GM19455 (cell line): ENCODE measurements around the gene GADD45G.

Experiments
- ATAC-seq: cut with Tn5 transposase; IDR thresholded peaks from one replicate; pipeline ENCODE4 v1.9.1; 2021; ENCODE audit not compliant: unreplicated experiment

Gene GADD45G

DNA sequence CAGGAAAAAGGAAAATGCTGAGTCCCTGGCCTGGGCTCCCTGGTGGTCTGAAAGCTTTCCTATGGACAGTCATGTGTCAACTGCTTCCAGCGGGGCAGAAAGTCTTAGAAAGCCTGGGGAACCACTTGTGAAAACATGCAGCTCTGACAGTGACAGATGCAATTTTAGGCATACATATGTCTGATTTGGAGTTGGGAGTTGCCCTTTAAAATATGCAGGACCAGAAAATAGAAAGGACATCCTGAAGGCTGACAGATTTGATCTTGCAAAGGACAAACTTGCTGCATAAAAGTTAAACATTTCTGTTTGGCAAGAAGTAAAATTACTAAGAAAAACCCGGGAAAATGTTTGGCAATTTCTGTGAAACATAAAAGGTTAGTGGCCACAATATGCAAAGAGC, 23.8 kb downstream of the GADD45G start:
- no peak for ATAC-seq

DNA sequence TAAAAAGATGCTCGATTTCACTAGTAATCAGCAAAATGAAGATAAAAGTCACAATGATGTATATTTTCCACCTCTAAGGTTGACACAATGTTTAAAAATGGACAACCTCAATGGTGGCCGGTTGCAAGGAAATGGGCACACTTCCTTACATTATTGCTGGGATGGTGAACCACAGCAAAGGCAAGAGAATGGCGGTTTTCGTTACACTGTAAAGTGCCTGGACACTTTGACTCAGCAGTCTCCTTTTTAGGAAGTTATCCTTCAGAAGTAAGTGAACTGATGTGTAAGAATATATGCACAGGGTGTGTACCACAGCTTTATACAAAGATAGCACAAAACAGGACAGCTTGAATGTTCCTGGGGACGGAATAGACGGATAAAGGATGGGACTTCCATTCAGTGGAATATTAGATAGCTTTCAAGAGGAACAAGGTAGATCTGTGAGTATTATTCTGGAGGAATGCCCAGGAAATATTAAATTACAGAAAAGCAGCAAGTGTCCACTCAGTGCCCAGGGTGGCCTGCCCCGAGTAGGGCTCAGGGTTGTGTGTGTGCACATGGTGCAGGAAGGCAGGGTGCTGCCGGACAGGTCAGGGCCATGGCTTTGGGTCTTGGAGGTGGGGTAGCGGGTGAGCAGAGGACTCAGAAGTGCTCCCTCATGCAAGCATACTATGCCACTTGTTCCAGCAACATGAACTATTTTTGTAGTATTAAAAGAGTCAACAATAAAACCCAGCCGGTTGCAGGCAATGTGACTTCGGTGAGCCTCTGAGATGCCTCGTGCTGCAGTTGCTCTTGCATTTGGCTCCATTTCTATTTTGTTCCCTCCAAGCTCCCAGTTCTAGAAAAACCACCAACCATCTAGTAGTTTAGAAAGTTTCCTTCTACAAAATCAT, 24.5 kb downstream of the GADD45G start:
- ATAC-seq, result no peak

DNA sequence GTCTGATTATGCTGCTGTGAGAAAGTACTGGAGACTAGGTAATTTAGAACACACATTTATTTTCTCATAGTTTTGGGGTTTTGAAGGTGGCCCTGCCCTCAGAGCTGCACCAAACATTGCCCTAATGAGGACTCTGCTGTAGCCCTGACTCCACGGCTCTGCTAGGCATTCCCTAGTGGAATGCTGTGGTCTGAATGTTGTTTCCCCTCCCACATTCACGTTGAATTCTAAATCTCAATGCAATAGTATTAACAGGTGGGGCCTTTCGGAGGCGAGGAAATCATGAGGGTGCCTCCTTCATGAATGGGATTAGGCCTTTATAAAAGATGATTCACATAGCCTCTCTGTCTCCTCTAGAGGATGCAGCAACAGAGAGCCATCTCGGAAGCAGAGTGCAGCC, 25.7 kb downstream of the GADD45G start:
- ATAC-seq, result no peak

DNA sequence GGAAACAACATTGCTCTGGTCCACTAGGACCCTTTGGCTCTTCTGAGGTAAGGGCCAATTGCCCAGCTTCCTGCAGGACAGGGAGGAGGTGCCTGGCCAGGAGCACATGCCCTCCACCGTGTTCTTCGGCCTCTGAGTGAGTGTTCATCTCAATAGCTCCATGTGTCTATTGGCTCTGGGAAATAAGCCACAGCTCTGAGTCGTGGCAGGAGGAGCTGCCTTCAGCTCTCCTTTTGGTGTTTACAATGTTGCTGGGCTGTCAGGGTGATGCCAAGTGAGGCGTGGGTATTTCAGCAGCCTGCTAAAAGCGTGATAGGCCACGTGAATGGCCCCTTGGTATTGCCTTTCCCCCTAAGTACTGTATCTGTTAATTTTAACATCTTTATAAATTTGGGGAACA, 26.6 kb downstream of the GADD45G start:
- ATAC-seq, result no peak

DNA sequence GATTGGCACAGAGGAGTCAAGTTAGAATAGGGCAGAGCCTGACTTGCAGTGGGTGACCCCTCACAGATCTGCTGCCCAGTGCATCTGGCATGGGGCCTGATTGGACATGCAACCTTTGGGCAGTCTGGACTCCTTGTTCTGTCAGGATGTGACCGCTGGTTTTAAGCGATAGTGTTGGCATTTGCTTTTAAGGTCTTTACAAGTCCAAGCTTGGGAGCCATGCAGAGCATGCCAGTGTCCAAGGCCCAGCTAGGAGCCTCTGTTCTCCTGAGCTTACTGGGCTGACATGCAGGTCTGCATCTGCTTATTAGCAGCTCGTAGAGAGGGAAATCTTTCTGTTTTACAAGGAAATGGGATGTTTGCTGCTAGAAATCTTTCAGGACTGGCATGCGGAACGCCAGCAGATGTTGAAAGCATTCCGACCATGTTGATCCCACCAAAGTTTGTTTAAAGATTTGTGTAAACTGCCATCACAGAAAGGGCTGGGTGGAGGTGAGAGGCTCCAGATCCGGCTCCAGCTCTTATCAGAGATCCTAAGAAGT, 27.5 kb downstream of the GADD45G start:
- ATAC-seq, result no peak

DNA sequence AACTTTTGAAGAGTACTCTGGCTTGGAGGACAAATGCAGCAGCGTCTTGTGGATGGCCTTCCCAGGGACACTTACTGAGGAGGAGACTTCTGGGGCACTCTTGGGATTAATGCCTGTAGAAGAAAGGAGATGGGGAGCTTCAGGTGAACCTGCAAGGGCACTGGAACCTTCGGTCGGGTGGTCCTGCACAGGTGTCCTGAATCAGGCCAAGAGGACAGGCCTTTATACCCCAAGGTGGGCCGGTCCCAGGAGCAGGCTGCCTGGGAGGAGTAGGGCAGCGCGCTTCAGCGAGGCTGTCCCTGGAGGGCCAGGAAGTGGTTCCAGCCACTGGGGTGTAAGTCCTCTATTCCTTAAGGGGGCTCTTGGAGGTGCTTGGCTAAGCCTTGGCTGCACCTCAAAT, 27.9 kb downstream of the GADD45G start:
- no peak for ATAC-seq

DNA sequence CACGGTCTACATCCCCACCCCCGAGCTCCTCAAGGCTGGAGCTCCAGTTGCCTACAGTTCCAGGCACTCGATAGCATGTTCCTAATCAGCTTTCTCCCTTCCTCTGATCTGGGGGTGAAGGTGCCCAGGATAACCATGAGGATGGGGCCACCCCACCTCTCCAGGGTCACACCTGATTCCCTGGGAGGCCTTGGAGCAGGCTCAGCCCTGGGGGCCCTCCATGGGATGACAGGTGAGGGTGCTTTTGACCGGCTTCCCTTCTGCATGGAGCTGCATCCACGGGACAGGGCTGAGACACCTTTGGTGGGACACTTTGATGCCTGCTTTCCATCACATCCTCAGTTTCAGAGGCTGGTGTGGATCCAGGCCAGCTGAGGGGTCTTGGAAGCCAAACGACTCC, 28.6 kb downstream of the GADD45G start:
- no peak for ATAC-seq

DNA sequence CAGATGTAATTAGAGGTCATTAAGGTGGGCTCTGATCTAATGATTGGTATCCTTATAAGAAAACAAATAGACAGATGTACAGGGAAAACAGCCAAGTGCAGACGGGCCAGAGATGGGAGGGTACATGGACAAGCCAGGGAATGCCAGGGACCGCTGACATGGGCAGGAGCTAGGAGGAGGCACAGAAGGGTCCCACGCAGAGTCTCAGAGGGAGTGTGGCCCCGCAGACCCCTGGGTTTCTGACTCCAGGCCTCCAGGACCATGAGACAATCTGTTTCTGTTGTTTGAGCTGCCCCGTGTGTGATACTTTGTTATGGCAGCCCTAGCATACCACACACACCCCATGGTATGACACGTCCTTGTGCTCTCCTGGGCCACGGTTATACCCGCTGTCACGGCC, 29.1 kb downstream of the GADD45G start:
- no peak for ATAC-seq

DNA sequence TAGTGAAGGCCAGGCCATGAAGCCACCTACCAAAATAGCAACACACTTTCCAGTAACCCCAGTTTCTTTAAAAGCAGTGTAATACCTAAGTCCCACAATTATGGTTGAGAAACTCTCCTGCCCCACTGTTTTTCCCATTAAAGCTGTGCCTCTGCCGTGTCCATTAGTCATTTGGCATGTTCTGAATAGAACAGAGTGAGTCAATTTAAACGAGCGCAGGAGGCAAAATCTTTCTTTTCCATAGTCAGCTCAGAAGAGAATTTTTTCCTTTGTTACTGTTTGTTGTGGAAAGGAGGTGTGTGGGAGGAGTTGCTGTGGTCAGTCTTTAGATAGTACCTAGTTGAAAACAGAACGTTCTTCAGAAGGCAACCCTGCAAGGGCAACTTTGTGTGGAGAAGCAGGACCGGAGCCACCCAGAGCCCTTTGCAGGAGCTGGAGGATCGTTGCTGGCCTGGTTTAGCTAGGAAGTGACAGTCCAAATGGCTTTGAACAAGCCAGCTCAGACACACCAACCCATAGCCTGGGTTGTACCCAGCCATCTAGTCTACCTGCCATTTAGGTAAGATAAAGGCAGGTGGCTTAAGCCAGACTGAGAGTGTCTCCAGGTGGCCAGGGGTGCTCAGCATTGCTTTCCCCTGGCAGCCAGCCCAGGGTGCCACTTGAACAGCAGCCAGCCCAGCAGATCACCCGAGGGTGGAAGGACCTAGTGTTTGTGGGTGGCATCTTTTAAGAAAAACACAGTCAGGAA, 30.4 kb downstream of the GADD45G start:
- ATAC-seq, result no peak

DNA sequence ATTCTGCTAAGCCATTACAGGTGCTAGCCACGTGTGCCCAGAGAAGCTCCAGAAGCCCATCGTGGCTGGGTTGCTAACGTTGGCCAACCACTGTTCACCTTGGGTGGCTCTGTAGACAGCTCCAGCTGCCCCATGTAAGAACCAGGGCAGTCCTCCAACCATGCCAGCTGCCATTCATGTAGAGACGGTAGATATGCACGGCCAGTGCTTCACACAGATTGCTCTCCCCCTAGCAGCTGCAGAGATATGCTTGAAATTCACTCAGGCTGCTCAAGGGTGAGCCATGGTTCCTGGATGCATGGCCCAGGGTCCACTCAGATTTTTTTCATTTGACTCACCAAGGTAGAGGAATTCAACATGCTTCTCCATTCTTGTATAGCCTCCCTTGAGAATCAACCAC, 31.0 kb downstream of the GADD45G start:
- no peak for ATAC-seq

DNA sequence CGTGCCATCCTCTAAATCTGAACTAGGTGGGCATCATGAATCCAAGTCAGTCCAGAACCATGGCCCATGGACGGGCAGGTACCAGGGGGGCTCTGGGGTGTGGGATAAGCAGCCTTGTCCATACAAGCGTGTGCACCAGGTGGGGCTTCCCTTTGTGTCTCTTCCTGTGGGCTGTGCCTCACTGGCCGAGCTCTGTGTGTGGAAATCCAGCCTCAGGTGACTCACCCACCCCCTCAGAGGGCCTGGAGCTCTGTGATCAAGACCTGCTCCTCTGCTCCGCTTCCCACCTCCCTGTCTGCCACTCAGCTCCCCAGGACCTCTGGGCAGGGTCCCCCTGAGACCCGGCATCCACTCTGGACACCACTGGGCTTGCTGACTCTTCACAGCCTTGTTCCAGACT, 33.0 kb downstream of the GADD45G start:
- ATAC-seq, result no peak

DNA sequence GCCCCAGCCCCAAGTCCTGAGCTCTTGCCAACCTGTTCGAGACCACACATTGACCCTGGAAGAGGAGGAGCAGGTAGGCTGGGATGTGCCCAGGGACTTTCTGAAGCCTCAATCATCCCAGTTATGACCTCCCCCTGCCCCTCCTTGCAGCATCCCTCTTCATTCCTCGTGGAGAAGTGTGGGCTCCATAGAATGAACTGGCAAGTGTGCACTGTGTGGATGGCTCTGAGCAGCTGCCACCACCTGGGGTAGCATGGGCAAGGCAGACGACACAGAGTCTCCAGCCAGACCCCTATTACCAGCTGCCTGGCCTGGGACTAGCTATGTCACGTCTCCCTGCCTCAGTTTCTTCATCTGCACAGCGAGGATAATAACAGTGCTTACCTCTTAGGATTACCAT, 33.5 kb downstream of the GADD45G start:
- ATAC-seq, result no peak

DNA sequence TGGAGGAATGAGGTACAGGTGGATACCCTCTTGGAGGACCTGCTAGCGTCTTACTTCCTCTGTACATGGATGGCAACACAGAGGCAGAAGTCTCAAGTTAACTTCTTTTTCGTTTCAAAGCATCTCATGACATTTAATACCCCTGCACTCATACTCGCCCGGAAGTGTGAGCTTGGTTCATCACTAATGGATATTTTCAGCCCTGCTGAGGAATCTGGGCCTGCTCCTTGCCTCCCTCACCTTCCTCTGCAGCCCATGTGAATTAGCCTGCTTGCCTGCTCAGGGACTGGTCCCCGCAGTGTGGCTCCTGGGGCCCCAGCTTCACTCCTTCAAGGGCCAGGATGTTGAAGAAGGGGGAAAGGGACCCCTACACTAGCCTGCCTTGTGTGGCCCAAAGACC, 34.1 kb downstream of the GADD45G start:
- ATAC-seq, result no peak

DNA sequence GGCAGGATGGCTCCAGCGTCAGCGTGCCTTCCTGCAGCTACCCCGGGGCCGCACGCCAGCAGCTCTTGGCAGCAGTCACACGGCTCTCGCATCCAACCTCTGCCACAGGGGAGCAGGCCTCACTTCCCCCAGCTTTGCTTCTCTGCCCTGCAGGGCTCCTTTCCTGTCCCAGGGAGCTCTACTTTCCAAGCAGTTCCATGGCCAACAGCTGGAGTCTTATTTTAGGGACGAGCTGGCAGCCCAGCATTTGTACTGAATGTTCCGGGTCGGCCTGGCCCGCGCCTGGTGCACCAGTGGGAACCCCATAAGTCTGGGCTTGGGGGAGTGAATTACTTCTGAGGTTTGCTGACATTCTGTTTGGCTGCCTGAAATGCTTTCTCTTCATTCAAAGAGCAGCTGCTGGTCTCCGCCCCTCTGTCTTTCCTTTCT, 34.6 kb downstream of the GADD45G start:
- no peak for ATAC-seq

DNA sequence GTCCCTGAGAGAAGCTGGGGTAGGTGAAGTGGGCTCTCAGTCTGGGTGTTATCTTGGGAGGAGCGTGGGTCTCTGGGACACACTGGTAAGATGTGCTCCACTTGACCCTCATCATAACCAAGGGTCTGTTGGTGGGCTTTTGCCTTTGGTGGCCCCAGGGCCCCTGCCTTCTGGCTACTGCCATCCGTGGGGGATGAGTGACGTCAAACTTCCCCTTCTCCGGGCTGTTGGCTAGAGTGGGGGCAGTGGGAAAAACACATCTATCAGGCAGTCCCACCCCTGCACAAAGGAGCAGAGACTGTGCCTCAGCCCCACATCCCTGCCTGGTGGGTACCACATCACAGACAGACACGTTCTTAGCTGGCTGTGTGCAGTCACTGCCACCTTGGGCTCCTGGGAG, 35.1 kb downstream of the GADD45G start:
- ATAC-seq, result no peak

DNA sequence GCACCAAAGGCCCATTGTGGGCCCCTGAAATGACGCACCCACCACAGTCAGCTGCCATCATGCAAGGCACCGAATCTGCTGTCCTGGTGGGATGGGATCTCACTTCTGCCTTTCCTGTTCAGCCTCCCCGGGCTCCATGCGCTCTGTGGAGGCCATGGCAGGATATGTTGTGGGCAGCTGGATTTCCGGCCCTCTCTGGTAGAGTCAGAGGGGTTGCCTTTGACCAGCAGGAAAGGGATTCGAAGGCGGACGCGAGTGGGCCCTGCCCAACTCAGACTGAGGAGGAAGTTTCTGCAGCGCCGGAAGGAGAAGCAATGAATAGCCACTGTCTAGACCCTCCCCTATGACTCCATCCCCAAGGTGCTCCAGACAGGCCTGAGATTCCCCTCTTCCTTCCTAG, 35.5 kb downstream of the GADD45G start:
- no peak for ATAC-seq

DNA sequence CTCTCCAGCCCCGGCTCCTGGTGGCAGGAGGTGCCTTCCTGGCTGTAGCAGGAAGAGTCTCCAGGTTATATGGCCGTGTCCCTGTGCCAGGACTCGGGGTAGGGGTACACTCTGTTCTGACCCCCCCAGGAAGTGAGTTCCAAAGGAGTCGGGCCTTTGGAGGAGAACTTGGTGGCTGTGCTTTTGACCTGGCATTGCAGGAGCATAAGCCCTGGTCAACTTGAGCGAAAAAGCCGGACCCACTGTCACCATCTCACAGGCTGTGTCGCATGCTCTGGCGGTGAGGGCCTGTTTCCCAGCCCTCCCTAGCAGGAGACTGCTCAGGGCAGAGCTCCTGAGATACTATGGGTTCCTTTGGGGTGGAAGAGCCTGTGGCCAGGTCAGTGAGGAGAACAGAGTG, 36.0 kb downstream of the GADD45G start:
- ATAC-seq, result no peak

DNA sequence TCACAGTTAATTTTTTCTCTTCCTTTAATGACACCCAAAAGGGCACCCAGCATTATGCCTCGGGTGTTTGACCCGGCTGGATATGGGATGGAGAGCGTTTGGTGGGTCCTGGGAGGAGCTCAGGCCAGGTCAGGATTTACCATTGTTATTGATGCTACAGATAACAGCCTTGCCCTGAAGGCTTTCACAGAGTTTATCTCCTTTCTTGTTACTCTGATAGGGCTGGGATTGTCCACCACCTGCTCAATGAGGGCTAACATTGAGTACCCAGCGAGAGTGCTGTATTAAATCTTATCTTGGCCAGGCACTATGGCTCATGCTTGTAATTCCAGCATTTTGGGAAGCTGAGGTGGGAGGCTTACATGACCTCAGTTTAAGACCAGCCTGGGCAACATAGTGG, 37.2 kb downstream of the GADD45G start:
- no peak for ATAC-seq

DNA sequence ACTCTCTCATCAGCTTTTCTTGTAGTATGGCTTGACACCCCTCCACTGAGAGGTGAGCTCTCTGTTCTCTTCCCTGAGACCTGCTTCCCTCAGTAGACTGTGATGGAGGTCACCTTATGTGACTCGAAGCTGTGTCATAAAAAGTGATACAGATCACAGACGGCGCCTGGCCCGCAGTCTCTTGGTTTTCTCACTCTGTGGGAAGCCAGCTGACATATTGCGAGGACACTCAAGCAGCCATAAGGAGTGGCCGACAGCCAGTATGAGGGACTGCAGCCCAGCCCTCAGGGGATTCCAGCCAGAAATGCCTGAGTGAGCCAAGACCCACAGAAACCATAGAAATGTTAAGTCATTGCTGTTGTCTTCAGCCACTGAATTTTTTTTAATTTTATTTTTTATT, 38.0 kb downstream of the GADD45G start:
- ATAC-seq, result no peak

DNA sequence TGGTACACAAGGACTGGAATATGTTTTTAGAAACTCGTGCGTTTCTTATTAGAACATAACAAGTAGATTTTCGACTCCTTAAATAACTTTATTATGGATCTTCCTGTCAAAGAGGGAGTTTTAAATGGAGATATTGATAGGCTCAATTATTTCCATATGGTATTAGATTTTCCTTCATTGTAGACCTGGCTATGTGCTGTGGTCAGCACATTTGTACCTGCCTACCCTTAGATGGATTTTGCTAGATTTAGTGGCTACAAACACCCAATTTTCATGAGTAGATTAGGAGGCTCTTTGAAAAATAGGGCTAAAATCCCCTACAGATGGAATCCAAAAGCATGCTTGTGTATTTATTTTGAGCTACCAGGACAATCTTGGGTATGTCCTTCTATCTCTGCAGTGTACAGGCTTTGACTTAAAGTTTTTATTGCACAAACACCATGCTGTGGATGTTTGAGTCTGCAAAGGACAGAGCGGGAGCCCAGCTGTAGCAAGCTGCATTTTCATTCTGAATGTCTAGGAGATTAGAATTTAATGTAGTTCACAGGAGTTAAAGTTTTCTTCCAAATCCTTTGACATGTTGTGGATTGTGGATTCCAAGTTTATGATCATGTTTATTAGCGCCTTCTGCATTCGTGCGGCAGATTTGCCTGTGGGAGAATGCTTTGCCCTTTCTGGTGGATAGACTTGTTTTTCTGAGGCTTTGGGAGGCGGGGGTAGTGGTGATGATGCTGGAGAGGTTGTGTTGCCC, 41.6 kb downstream of the GADD45G start:
- no peak for ATAC-seq

DNA sequence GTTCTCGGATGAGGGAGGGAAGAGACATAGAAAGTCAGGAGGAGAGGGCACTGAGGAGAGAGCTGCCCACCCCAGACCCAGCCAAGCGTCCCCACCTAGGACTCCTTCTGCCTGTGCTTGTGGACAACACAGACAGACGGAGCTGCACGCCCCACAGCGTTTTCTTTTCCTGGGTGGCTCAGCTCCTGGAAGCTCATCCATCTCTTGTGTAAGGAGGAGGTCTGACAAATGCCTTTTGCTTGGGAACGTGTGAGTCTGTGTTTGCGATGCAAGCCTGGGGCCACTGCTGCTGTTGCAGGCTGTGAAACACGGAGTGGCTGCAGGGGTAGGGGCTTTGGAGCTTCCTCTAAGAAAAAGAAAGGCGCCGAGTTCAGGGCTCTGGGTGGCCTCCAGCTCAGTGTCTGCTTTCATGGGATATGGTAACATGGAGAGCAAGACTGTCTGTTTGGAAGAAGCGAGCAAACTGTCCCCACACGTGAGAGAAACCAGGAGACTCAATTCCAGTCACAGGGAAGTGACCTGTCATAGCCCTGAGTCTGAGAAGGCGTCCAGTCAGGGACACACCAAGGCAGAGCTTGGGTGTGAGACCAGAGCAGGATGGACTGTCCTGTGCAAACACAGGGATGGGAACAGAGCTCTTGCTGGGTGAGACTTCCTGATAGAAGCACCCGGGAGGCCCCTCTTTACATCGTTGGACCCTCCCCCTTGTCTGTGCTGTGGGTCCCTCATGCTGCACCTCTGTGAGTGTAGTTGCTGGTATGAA, 42.7 kb downstream of the GADD45G start:
- ATAC-seq, result no peak
